NOMO-1 treated with dmso at 0.1 percent for 144 hours (cell line): Measurements from ENCODE around the gene AMY2B.
"Not testable (repeated sequence)": the region's sequence is repeated elsewhere in the genome, so short reads cannot be mapped to it uniquely, and the experiment has no call there.

Experiments
- DNase-seq: peaks from one replicate; lab custom pipeline; 2025; ENCODE audit not compliant: unreplicated experiment; lab: John Stamatoyannopoulos, UW

Gene AMY2B

DNA sequence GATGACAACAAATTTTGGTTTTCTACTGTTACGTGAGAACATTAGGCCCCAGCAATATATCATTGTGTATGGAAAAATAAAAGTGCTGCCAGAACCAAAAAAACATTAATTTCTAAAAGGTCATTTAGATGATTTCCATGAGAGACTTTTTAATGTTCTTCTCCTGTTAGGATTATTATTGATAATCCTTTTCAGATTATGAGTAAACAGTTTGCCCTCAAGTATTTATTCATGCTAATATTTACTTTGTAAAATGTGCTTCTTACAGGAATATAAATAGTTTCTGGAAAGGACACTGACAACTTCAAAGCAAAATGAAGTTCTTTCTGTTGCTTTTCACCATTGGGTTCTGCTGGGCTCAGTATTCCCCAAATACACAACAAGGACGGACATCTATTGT is at the start of gene AMY2B:
Gene AMY2B (plus strand): TSS at position 301 of the 400 bp plus-strand sequence. CDS start 14 bp downstream, at position 315.
- not testable (repeated sequence) for DNase-seq

- DNase-seq = no peak
Measured at GRCh38 chr1:103523346-103523745, 48.0 kb upstream of the AMY2B start.

DNA sequence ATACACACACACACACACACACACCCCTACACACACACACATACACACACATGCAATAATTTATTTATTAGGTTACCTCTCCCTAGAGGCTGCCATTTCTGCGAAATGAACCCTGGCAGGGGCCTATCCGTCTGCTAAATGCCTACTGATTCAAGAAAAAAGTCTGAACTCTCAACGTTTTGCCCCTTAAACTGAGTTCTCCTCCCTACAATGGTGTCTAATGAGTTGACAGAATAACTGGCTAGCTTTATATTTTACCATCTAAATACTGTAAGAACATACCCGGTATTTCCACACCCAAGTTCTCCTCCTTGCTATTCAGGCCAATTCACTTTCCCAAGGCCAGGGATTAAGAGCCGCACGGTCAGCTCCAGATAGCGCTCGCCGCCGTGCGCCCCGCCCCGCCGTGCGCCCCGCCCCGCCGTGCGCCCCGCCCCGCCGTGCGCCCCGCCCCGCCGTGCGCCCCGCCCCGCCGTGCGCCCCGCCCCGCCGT is 46.2 kb upstream of the AMY2B start:
- peak; percentile 48 for DNase-seq

- DNase-seq = peak; percentile 82
Measured at GRCh38 chr1:103525607-103526507, 45.5 kb upstream of the AMY2B start, which contains the start of gene RNPC3. RNPC3 (plus strand) TSS chr1:103525699; CDS start chr1:103526071, 372 bp downstream.

- DNase-seq = no peak
Measured at GRCh38 chr1:103527331-103527730, 44.1 kb upstream of the AMY2B start.

GRCh38 chr1:103529746-103530145 is 41.6 kb upstream of the AMY2B start:
- no peak for DNase-seq

- DNase-seq = no peak
Measured at GRCh38 chr1:103538226-103538625, 33.2 kb upstream of the AMY2B start.

DNA sequence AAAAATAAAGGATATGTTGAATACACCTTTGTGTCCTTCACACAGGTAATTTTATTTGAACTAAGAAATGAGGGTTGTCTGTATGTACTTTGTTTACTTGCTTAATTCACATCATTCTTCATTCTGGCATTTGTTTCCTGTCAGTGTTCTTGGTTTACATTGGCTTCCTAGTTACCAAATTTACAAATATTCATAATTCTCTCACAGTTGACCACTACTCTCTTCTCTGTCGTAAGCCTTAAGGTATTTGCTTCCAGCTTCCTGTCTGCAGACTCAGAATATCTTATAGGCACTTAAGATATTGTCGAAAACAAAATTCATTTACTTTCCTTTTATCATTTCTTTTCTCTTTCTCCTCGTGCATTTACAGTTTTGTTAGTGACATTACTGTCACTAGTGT is 30.0 kb upstream of the AMY2B start:
- no peak for DNase-seq

- DNase-seq = no peak
Measured at GRCh38 chr1:103546496-103546895, 24.9 kb upstream of the AMY2B start.

DNA sequence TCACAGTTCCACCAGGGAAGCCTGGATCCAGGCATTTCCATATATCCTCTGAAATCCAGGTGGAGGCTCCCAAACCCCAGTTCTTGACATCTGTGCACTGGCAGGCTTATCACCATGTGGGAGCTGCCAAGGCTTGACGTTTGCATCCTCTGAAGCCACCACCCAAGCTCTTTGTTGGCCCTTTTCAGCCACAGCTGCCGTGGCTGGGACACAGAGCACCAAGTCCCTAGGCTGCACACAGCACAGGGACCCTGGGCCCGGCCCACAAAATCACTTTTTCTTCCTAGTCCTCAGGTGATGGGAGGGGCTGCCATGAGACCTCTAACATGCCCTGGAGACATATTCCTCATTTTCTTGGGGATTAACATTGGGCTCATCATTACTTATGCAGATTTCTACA is 23.5 kb upstream of the AMY2B start:
- no peak for DNase-seq

- DNase-seq = no peak
Measured at GRCh38 chr1:103560427-103560826, 11.0 kb upstream of the AMY2B start.

DNA sequence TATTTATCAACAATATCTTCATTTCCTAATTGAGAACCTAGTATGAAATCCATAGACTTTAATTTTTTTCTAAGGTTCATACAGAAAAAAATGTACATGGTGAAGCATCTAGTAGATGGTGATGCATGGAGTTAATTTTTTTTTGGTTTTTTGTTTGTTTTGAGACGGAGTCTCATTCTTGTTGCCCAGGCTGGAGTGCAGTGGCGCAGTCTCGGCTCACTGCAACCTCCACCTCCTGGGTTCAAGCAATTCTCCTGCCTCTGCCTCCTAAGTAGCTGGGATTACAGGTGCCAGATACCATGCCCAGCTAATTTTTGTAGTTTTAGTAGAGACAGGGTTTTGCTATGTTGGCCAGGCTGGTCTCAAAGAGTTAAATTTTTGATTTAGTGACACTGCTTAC is 10.3 kb upstream of the AMY2B start:
- DNase-seq = not testable (repeated sequence)

DNA sequence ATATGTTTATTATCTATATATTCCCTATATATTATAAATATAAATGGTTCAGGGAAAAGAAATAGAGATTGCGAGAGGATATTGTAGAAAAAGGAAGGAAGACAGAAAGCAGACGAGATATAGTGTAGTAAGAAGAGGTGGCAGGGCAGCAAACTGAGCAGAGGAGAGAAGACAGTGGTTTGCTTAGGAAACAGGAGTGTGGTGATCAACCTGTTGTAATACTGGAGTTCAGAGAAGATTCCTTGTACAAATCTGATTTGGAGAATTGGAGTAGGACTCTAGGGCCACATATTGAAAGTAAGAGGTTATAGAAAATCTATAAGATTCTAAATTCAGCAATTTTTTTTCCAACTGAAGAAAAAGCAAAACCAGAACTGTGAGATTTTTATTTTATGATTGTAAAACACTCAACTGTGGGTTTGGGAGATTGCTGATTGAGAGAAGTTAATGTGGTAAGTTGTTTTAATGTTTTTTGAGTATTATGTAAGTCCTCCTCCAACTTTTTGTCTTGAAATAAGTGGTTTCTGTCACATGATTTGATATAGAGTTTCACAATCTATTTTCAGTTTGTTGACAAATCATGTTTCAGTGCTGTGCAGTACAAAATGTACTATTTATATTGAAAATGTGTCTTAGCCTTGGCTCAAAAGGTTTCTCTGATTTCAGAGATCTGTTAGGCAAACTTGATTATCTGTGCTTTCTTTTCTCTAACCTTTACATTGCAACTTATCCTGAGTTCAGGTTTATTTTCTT is 9.6 kb upstream of the AMY2B start:
- DNase-seq = peak; percentile 8

GRCh38 chr1:103563056-103563455 is 8.3 kb upstream of the AMY2B start:
- DNase-seq = no peak

GRCh38 chr1:103569493-103569892 is 1.9 kb upstream of the AMY2B start:
- DNase-seq = no peak

GRCh38 chr1:103576065-103576464 is 4.7 kb downstream of the AMY2B start:
- no peak for DNase-seq

GRCh38 chr1:103576784-103577183 is 5.4 kb downstream of the AMY2B start:
- DNase-seq = not testable (repeated sequence)

DNA sequence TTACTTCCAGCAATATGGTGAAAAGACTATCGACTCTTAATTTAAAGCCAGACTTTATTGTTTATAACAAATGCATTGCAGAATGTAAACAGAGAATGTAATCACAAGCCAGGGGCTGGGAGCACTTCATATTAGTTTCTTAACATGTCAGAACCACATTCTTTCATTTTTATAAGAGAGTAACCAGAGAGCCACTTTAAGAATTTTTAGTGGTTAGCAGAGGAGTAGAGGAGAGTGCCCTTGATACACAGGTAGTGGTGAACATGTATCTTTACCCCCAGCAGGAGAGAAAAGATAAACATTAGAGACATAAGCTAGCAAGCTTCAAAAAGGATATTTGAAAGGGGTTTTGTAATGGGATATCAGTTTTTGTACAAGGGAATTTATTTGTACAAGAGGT is 11.1 kb downstream of the AMY2B start:
- DNase-seq = no peak

DNA sequence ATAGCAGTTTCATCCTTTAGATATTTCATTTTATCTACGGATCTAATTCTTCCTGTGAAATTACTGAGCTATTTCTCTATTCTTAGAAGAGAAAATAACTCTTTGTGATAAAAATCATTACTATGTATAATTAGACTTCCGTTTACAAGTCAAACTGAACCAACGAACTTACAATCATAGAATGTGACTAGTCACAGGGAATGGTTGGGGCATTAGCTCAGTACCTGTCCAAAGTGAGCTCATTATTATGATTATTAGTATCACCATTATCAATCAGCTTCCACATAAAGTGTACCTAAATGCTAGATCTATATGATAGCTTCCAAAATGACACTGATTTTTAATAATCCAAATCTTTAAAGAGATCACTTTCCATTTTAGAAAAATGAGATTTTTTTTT is 12.5 kb downstream of the AMY2B start:
- no peak for DNase-seq

DNA sequence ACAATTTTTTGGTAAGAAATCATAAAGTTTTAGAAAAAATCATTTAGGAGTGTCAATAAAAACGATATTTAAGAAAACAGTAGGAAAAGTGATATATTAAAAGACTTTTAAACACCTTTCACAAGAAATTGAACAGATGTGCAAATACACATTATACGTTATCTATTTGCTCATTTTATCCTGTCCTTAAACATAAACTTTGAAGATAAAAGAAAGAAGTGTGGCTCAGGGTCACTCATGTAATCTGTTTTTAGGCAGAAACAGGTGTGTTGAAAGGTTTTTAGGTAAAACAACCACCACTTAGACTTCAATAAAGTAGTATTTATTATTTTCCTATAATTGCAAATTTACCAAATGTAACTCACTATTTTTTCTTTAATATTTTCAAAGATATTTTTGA is 13.1 kb downstream of the AMY2B start:
- no peak for DNase-seq

DNA sequence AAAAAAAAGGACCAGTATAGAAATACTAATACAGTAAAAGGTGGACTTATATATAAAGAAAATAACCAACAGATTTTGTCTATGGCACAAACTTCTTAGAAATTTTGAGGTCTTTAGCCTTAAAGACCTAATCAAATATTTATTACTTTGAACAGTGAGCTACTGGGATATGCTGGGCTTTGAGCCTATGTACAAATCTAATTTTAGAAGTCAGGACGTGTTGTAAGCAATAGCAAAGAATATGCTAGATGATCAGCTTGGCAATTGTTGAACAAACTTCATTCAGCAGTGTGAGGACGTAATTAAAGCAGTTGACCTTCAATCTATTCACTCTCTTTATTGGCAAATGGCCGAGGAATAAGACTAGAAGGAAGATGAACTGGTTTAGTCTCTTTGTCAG is 31.4 kb downstream of the AMY2B start:
- not testable (repeated sequence) for DNase-seq

GRCh38 chr1:103616362-103616761 is 45.0 kb downstream of the AMY2B start:
- DNase-seq = no peak
